Neural cell (in vitro differentiated cells): ENCODE results near the gene C9orf40. TPM values are rescaled to one million over a fixed set of nuclear protein-coding genes. Genes with fewer than 3 reads are reported as not detected.

Source experiments
- H2AFZ ChIP-seq: fragments of 200-600, 300-800 bp; sonication (generic), shearing (Covaris generic); 2 replicates; pipeline ENCODE4 v1.6.0; 2014; ENCODE audit warnings: low read depth, mild to moderate bottlenecking, antibody characterized with exemption, low read length, moderate library complexity
- H3F3A ChIP-seq: fragments of 200-600 bp; shearing (Covaris generic); 2 replicates; pipeline ENCODE4 v1.6.1; 2016; ENCODE audit warnings: mild to moderate bottlenecking, moderate library complexity, mixed read lengths, antibody characterized with exemption, low read length; ENCODE audit not compliant: insufficient read depth, poor library complexity, severe bottlenecking
- H3K27ac ChIP-seq: fragments of 200-600, 300-800 bp; sonication (generic), shearing (Covaris generic); 2 replicates; pipeline ENCODE4 v1.5.1; 2014; ENCODE audit warnings: mild to moderate bottlenecking, low read length, moderate library complexity
- H3K27me3 ChIP-seq: fragments of 300-800, 200-600 bp; sonication (generic), shearing (Covaris generic); 2 replicates; pipeline ENCODE4 v1.6.0; 2014; ENCODE audit warnings: mild to moderate bottlenecking, low read depth, low read length, moderate library complexity; ENCODE audit not compliant: insufficient read depth
- H3K36me3 ChIP-seq: fragments of 300-800, 200-600 bp; sonication (generic), shearing (Covaris generic); 2 replicates; pipeline ENCODE4 v1.5.1; 2014; ENCODE audit warnings: mild to moderate bottlenecking, antibody characterized with exemption, low read length, moderate library complexity; ENCODE audit not compliant: insufficient read depth
- H3K4me2 ChIP-seq: fragments of 300-800, 200-600 bp; sonication (generic), shearing (Covaris generic); 2 replicates; pipeline ENCODE4 v1.6.0; 2014; ENCODE audit warnings: mild to moderate bottlenecking, low read length
- H3K4me3 ChIP-seq: fragments of 300-800, 200-600 bp; sonication (generic), shearing (Covaris generic); 2 replicates; pipeline ENCODE4 v1.5.1; 2014; ENCODE audit warnings: mild to moderate bottlenecking, low read length, moderate library complexity
- H3K79me2 ChIP-seq: fragments of 200-600 bp; shearing (Covaris generic); replicated peaks from 2 replicates; pipeline ENCODE4 v1.6.0; 2014; ENCODE audit warnings: mild to moderate bottlenecking, low read length, moderate library complexity; ENCODE audit not compliant: insufficient read depth
- H3K9ac ChIP-seq: fragments of 300-800, 200-600 bp; sonication (generic), shearing (Covaris generic); 2 replicates; pipeline ENCODE4 v1.6.1; 2016; ENCODE audit warnings: mild to moderate bottlenecking, low read length, mixed read lengths
- H3K9me2 ChIP-seq: fragments of 200-600 bp; shearing (Covaris generic); 2 replicates; pipeline ENCODE4 v1.6.1; 2016; ENCODE audit warnings: mild to moderate bottlenecking, low read length, mixed read lengths; ENCODE audit not compliant: insufficient read depth
- H3K9me3 ChIP-seq: fragments of 200-600, 300-800 bp; sonication (generic), shearing (Covaris generic); 2 replicates; pipeline ENCODE4 v1.6.1; 2016; ENCODE audit warnings: mild to moderate bottlenecking, mixed run types, low read length, moderate library complexity, mixed read lengths
- H4K20me1 ChIP-seq: fragments of 200-600 bp; shearing (Covaris generic); 2 replicates; pipeline ENCODE4 v1.6.1; 2016; ENCODE audit warnings: mild to moderate bottlenecking, mixed run types; ENCODE audit not compliant: insufficient read depth
- CTCF ChIP-seq: fragments of 450-650 bp; IDR thresholded peaks from 2 replicates; pipeline ENCODE4 v1.5.1; 2014; ENCODE audit warnings: antibody characterized with exemption, mild to moderate bottlenecking, moderate library complexity; ENCODE audit not compliant: poor library complexity, severe bottlenecking
- EP300 ChIP-seq: fragments of 450-650 bp; conservative IDR thresholded peaks from 2 replicates; pipeline ENCODE4 v1.6.1; 2014; ENCODE audit warnings: antibody characterized with exemption, mild to moderate bottlenecking, moderate library complexity; ENCODE audit not compliant: poor library complexity, severe bottlenecking
- EZH2 ChIP-seq: fragments of 200-600, 300-800 bp; shearing (Covaris generic), sonication (generic); IDR thresholded peaks from 2 replicates; pipeline ENCODE4 v1.6.1; 2014; ENCODE audit warnings: antibody characterized with exemption, low read length, borderline replicate concordance, mild to moderate bottlenecking; ENCODE audit not compliant: insufficient read depth, poor library complexity, severe bottlenecking
- MXI1 ChIP-seq: fragments of 450-650 bp; conservative IDR thresholded peaks from 2 replicates; pipeline ENCODE4 v1.6.1; 2014; ENCODE audit warnings: antibody characterized with exemption, mild to moderate bottlenecking; ENCODE audit not compliant: poor library complexity, severe bottlenecking
- POLR2AphosphoS5 ChIP-seq: IDR thresholded peaks from 2 replicates; pipeline ENCODE4 v1.6.1; 2012
- RAD21 ChIP-seq: fragments of 450-650 bp; conservative IDR thresholded peaks from 2 replicates; pipeline ENCODE4 v1.6.1; 2014; ENCODE audit warnings: antibody characterized with exemption, mild to moderate bottlenecking, moderate library complexity
- REST ChIP-seq: IDR thresholded peaks from 2 replicates; pipeline ENCODE4 v1.6.1; 2012; ENCODE audit warnings: borderline replicate concordance
- SMC3 ChIP-seq: fragments of 450-650 bp; conservative IDR thresholded peaks from 2 replicates; pipeline ENCODE4 v1.6.1; 2014; ENCODE audit warnings: antibody characterized with exemption, mild to moderate bottlenecking, moderate library complexity; ENCODE audit not compliant: poor library complexity
- TAF1 ChIP-seq: IDR thresholded peaks from 2 replicates; pipeline ENCODE4 v1.6.1; 2012; ENCODE audit warnings: low read depth
- polyA plus RNA-seq: library from polyadenylated mRNA; depleted of rRNA; stranded (reverse); fragments of >200 nt; gene quantifications from 2 replicates; pipeline ENCODE4 v1.2.3, GENCODE V29; 2014

Gene C9orf40
- polyA plus RNA-seq, 1 donor from 2014 or later = 14.4 TPM

- TF ChIP-seq EP300 (no peak), TAF1 (no peak), MXI1 (no peak), REST (no peak), POLR2AphosphoS5 (no peak), CTCF (no peak), RAD21 (no peak), SMC3 (no peak), EZH2 (no peak)
- Histone ChIP-seq H2AFZ (no peak overlapping the region), H3K4me2 (no peak overlapping the region), H3K9me2 (no peaks in the 10 kb centered on the region), H3K79me2 (no peaks in the 10 kb centered on the region), H3K27me3 (no peaks in the 10 kb centered on the region), H3K36me3 (no peaks in the 10 kb centered on the region), H4K20me1 (no peaks in the 10 kb centered on the region), H3K27ac (no peak overlapping the region), H3K4me3 (no peak overlapping the region), H3F3A (no peaks in the 10 kb centered on the region), H3K9ac (no peak overlapping the region), H3K9me3 (no peaks in the 10 kb centered on the region)
These were observed 31.0 kb downstream of the C9orf40 start for GRCh38 chr9:74921737-74922136.

GRCh38 chr9:74920944-74921626 is 31.6 kb downstream of the C9orf40 start:
- H3F3A ChIP-seq = no peaks in the 10 kb centered on the region
- no peaks in the 10 kb centered on the region for H3K36me3 ChIP-seq
- no peak overlapping the region for H3K9ac ChIP-seq
- H3K4me2 ChIP-seq = no peak overlapping the region
- H3K4me3 ChIP-seq = no peak overlapping the region
- H3K9me3 ChIP-seq = no peaks in the 10 kb centered on the region
- no peaks in the 10 kb centered on the region for H3K79me2 ChIP-seq
- H4K20me1 ChIP-seq = no peaks in the 10 kb centered on the region
- no peak overlapping the region for H2AFZ ChIP-seq
- H3K27me3 ChIP-seq = no peaks in the 10 kb centered on the region
- H3K27ac ChIP-seq = no peak overlapping the region
- no peaks in the 10 kb centered on the region for H3K9me2 ChIP-seq
- TF ChIP-seq EP300 (no peak), MXI1 (no peak), TAF1 (no peak), RAD21 (no peak), POLR2AphosphoS5 (no peak), REST (no peak), EZH2 (no peak), SMC3 (no peak)
